Measurements from ENCODE around the gene HOXB7. TPM values are rescaled to one million over a fixed set of nuclear protein-coding genes. Genes with fewer than 3 reads are reported as not detected.

Gene HOXB7
- total and polyA plus RNA-seq, 10 of the 15 experiments (the other 5 are each of a cell fraction or from before 2014, with no cell fraction given): 2.8 to 7.4 (median 4.2) TPM

GRCh38 chr17:48583708-48584222 lies 27.1 kb downstream of the HOXB7 start:
- Histone ChIP-seq H3K27me3 (replicated peaks in 1 of 2; ENCODE audit: control insufficient read depth in 2 of 2, insufficient read depth in 2 of 2, low read length in 1 of 2) (peaks cover 0 to 4% of the 10 kb centered on the region in 2 experiments; a peak in 1 of 4 replicates), H3K4me1 (ENCODE audit: control insufficient read depth, insufficient read depth, low read length) (peaks cover 10% of the 10 kb centered on the region), H3K36me3 (ENCODE audit: control insufficient read depth in 2 of 2, insufficient read depth in 2 of 2, low read length in 1 of 2) (no peaks in the 10 kb centered on the region), H3K4me3 (no peak overlapping the region), H2AFZ (ENCODE audit: control insufficient read depth, low read depth, low read length) (no peak overlapping the region), H4K20me1 (ENCODE audit: control insufficient read depth, insufficient read depth) (no peaks in the 10 kb centered on the region), H3K9ac (ENCODE audit: control insufficient read depth, insufficient read depth, low read length) (no peak overlapping the region), H3K27ac (ENCODE audit: control insufficient read depth, insufficient read depth) (no peak overlapping the region), H3K79me2 (ENCODE audit: control insufficient read depth, insufficient read depth, low read length) (no peaks in the 10 kb centered on the region), H3K4me2 (ENCODE audit: control insufficient read depth, insufficient read depth) (no peak overlapping the region), H3K9me3 (replicated peaks; ENCODE audit: control insufficient read depth, insufficient read depth, low read length) (no peaks in the 10 kb centered on the region)
- TF ChIP-seq NFXL1 (IDR thresholded peaks at IDR 0.05; ENCODE audit: borderline replicate concordance) (no peak), MYB (IDR thresholded peaks at IDR 0.05; ENCODE audit: borderline replicate concordance, low read depth, low read length) (no peak), CBX3 (IDR thresholded peaks at IDR 0.05; ENCODE audit: borderline replicate concordance, low read depth) (no peak), CREM (IDR thresholded peaks at IDR 0.05; ENCODE audit: low read depth) (no peak), HDAC6 (IDR thresholded peaks at IDR 0.05; ENCODE audit: unreplicated experiment) (no peak)
- WGBS (ENCODE audit: insufficient coverage, insufficient replicate concordance, low lambda C conversion rate, missing lambda C conversion rate): 72% methylated on average over 3 of the region's 3 CpGs
- BruUV-seq (replicated peaks): no TSS peak
- intact Hi-C loops (cut with micrococcal nuclease; ENCODE audit: unreplicated experiment) (no loop called here), in situ Hi-C loops (cut with MboI) (no loop called here)
- ATAC-seq (no peak), FAIRE-seq (no peak), DNase-seq (ENCODE audit: low read depth, low spot score) (no peak)
- ChIA-PET CTCF (interaction anchor here (0.6 to 2.4 kb wide), 11 partner anchors 28 to 472 kb away, joined by 3 to 9 read pairs (median 4); no protein-coding TSS in a partner anchor), POLR2A (interaction anchor here (1.5 to 1.8 kb wide), 2 partner anchors 9 to 71 kb away, joined by 4 to 6 read pairs; partner anchors contain the start of gene HOXB5), RAD21 (ENCODE audit: unreplicated experiment) (interaction anchor here (0.8 to 2.2 kb wide), 10 partner anchors 17 to 504 kb away, joined by 3 to 7 read pairs (median 3); no protein-coding TSS in a partner anchor), SMC1A (ENCODE audit: uncharacterized antibody, unreplicated experiment) (interaction anchor here (0.7 to 1.9 kb wide), 13 partner anchors 22 to 504 kb away, joined by 3 to 11 read pairs (median 4); no protein-coding TSS in a partner anchor)

GRCh38 chr17:48582750-48583069 lies 28.1 kb downstream of the HOXB7 start:
- DNase-seq (ENCODE audit: low read depth, low spot score): no peak
- H3K9ac ChIP-seq (ENCODE audit: control insufficient read depth, insufficient read depth, low read length): peak overlapping the region; percentile 64; the same call in 1 of the 2 replicates
- BruUV-seq (replicated peaks): no TSS peak

More at GRCh38 chr17:48582750-48583069, 28.1 kb downstream of the HOXB7 start:
- CTCF ChIA-PET: interaction anchor here (0.5 to 2.4 kb wide), 11 partner anchors 36 to 564 kb away, joined by 3 to 9 read pairs (median 5); no protein-coding TSS in a partner anchor
- Histone ChIP-seq H3K27ac (ENCODE audit: control insufficient read depth, insufficient read depth) (no peak overlapping the region), H3K9me3 (replicated peaks; ENCODE audit: control insufficient read depth, insufficient read depth, low read length) (no peaks in the 10 kb centered on the region), H3K36me3 (ENCODE audit: control insufficient read depth in 2 of 2, insufficient read depth in 2 of 2, low read length in 1 of 2) (no peaks in the 10 kb centered on the region), H2AFZ (ENCODE audit: control insufficient read depth, low read depth, low read length) (no peak overlapping the region), H3K4me2 (ENCODE audit: control insufficient read depth, insufficient read depth) (peak overlapping the region; percentile 88; the same call in 1 of the 2 replicates), H3K27me3 (replicated peaks in 1 of 2; ENCODE audit: control insufficient read depth in 2 of 2, insufficient read depth in 2 of 2, low read length in 1 of 2) (peaks cover 0 to 4% of the 10 kb centered on the region in 2 experiments; a peak in 1 of 4 replicates), H4K20me1 (ENCODE audit: control insufficient read depth, insufficient read depth) (no peaks in the 10 kb centered on the region), H3K79me2 (ENCODE audit: control insufficient read depth, insufficient read depth, low read length) (peaks cover under 1% of the 10 kb centered on the region; the same call in 1 of the 2 replicates), H3K4me3 (peak overlapping the region; percentile 79; the same call in 1 of the 2 replicates), H3K4me1 (ENCODE audit: control insufficient read depth, insufficient read depth, low read length) (peaks cover 10% of the 10 kb centered on the region)
- intact Hi-C loops (cut with micrococcal nuclease; ENCODE audit: unreplicated experiment): no loop called here
- TF ChIP-seq MAX (IDR thresholded peaks at IDR 0.05; ENCODE audit: low read depth, low read length) (no peak), YBX1 (IDR thresholded peaks at IDR 0.05) (no peak), FOXK2 (IDR thresholded peaks at IDR 0.05) (no peak), USF1 (IDR thresholded peaks at IDR 0.05; ENCODE audit: borderline replicate concordance, extremely low read length, insufficient read depth, low read depth, low read length) (no peak), SMAD1 (IDR thresholded peaks at IDR 0.05; ENCODE audit: low read depth, partially characterized antibody) (no peak), PKNOX1 (IDR thresholded peaks at IDR 0.05) (no peak), SUZ12 (IDR thresholded peaks at IDR 0.05; ENCODE audit: unreplicated experiment) (no peak), ZNF207 (IDR thresholded peaks at IDR 0.05; ENCODE audit: borderline replicate concordance) (no peak), RUNX3 (IDR thresholded peaks at IDR 0.05; ENCODE audit: low read length) (no peak), ZNF274 (IDR thresholded peaks at IDR 0.05; ENCODE audit: insufficient read depth, insufficient read length) (no peak)
- RAD21 ChIA-PET (ENCODE audit: unreplicated experiment): interaction anchor here (0.6 to 2.2 kb wide), 13 partner anchors 16 to 467 kb away, joined by 3 to 7 read pairs (median 3); no protein-coding TSS in a partner anchor
- ATAC-seq: no peak
- WGBS (ENCODE audit: insufficient coverage, insufficient replicate concordance, low lambda C conversion rate, missing lambda C conversion rate): 32% methylated on average over 7 of the region's 7 CpGs
- SMC1A ChIA-PET (ENCODE audit: uncharacterized antibody, unreplicated experiment): interaction anchor here (0.7 to 1.9 kb wide), 15 partner anchors 21 to 322 kb away, joined by 3 to 11 read pairs (median 4); no protein-coding TSS in a partner anchor
- POLR2A ChIA-PET: interaction anchor here (0.6 to 1.8 kb wide), 3 partner anchors 10 to 456 kb away, joined by 3 to 6 read pairs (median 4); partner anchors contain the start of gene HOXB5
- in situ Hi-C loops (cut with MboI): no loop called here
- FAIRE-seq: no peak

All from GM12878 (cell line).